ENCODE data around the gene SLC22A4.
A peak's percentile ranks its signal among the peaks of the same experiment; 100 is the strongest.

The SLC22A4 gene

DNA sequence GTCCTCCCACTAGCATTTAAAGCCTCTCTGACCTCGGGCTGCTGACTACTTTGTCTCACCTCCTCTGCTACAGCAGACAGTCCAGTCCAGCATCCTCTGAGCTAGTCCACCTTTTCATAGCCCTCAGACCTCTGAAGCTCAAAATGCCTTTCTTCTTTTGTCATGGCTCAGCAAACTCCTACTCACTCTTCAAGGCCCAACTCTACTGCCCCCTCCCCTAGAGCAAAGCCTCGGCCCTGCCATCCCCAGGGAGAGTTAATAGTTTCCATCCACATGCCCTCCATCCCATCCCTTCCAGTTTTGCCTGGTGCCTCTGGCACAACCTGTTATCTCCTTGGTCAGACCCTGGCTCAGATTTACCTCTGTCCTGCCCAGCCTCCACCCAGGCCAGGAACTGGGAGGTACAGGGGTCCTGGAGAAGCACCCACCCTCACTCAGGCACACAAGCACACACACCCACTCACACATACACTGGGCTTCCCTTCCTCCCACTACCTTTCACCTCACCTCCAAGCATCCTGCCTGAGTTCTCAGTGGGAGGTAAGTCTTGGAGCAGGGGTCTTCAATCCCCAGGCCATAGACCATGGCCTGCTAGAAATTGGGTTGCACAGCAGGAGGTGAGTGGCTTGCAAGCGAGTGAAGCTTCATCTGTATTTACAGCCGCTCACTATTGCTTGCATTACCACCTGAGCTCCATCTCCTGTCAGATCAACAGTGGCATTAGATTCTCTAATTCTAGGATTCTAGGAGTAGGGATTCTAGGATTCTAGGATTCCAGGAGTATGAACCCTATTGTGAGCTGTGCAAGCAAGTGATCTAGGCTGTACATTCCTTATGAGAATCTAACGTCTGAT, 18.6 kb upstream of the SLC22A4 start:
- H3K27ac Mint-ChIP-seq, result no peak overlapping the region
- H3K4me1 Mint-ChIP-seq, result peaks cover 8% of the 10 kb centered on the region
- H3K36me3 Mint-ChIP-seq, result no peaks in the 10 kb centered on the region
- DNase-seq, result peak; percentile 11
- no peak overlapping the region for H3K4me3 Mint-ChIP-seq
- H3K9me3 Mint-ChIP-seq, result no peaks in the 10 kb centered on the region
- peaks cover 60% of the 10 kb centered on the region for H3K27me3 Mint-ChIP-seq
- CTCF ChIA-PET, result no interaction called here

DNA sequence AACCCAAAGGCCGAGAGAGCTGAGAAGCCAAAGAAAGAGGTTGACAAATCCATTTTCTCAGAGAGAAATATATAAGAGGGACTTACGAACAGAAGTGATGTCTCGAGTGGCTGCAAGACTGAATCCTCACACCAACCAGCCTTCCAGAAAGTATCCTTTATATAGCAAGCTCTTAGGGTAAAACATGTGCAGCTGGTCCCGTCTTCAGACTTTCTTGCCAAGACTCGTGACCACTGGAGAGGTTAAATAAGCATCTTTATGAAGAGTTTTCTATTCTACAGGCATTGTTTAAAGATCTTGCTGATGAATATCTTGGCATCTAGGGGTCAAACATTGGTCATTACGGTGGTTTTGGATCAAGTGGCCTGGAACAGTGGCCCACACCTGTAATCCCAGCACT, 16.9 kb upstream of the SLC22A4 start:
- DNase-seq, result no peak
- CTCF ChIA-PET, result no interaction called here
- H3K36me3 Mint-ChIP-seq, result no peaks in the 10 kb centered on the region
- H3K9me3 Mint-ChIP-seq, result no peaks in the 10 kb centered on the region
- no peak overlapping the region for H3K27ac Mint-ChIP-seq
- peaks cover 2% of the 10 kb centered on the region for H3K4me1 Mint-ChIP-seq
- H3K4me3 Mint-ChIP-seq, result no peak overlapping the region
- peaks cover 47% of the 10 kb centered on the region for H3K27me3 Mint-ChIP-seq

DNA sequence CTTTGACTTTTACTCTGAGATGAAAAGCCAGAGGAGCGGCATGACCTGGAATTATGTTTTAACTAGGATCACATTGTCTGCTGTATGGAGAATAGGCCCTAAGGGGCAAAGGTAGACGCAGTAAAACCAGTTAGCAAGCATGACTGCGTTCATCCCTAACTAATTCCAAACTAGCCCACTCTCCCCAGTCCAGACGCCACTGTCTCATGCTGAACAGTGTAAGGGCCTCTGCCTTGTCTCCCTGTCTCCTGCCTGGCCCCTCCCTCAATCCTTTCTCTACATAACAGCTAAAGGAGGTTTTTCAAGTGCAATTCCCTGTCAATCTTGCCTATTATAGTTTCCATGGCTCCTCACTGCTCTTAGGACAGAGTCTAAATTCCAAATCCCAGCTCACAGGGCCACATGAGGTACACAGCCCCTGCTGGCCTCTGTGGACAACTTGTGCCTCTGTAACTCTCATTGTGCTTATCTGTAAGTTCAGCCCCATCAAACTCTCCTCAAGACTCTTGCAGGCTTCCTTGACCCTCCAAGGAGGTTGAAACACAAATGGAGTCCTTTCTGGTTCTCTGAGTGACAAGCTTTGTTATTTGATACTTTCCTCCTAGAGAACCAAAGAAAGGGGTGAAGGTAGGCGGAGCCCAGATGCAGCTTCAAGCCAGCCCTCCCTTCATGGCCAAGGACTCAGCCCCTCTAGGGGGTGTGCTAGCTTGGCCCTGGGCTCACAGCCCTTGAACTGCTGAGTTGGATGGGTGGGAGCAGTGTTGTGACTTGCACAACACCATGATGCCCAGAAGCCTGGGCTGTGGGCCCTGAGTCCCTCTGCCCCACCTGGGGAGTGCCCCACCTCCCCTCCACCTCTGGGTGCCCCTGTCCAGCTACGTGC, 16.0 kb upstream of the SLC22A4 start:
- peaks cover 38% of the 10 kb centered on the region for H3K27me3 Mint-ChIP-seq
- H3K4me1 Mint-ChIP-seq, result no peaks in the 10 kb centered on the region
- no peak overlapping the region for H3K4me3 Mint-ChIP-seq
- peak; percentile 15 for DNase-seq
- no peaks in the 10 kb centered on the region for H3K9me3 Mint-ChIP-seq
- H3K27ac Mint-ChIP-seq, result no peak overlapping the region
- CTCF ChIA-PET, result interaction anchor here (2.0 kb wide), 1 partner anchor 8 kb away, joined by 5 read pairs; no protein-coding TSS in a partner anchor
- H3K36me3 Mint-ChIP-seq, result no peaks in the 10 kb centered on the region

DNA sequence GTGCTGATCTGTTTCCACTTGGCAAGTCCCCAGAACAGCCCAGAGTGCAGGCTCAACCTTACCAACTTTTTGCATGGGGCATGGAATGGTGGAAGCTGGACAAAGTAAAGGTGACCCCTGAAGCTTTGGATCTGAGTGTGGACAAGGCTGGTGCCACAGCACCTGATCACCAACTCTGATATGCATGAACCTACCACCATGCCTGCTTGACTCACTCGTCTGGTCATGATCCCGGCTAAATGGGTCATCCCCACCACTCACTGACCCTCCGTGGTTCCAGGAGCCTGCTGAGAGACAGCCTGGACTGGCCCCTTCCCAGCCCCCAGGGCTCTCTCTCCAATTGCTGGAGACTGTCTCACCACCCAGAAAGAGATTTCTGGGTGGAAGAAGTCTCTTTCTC, 14.4 kb upstream of the SLC22A4 start:
- CTCF ChIA-PET, result interaction anchor here (0.8 to 2.0 kb wide), 2 partner anchors 10 to 42 kb away, joined by 3 to 5 read pairs; no protein-coding TSS in a partner anchor
- DNase-seq, result no peak
- H3K36me3 Mint-ChIP-seq, result no peaks in the 10 kb centered on the region
- H3K4me1 Mint-ChIP-seq, result no peaks in the 10 kb centered on the region
- no peak overlapping the region for H3K4me3 Mint-ChIP-seq
- H3K27ac Mint-ChIP-seq, result no peak overlapping the region
- H3K27me3 Mint-ChIP-seq, result peaks cover 27% of the 10 kb centered on the region
- no peaks in the 10 kb centered on the region for H3K9me3 Mint-ChIP-seq

DNA sequence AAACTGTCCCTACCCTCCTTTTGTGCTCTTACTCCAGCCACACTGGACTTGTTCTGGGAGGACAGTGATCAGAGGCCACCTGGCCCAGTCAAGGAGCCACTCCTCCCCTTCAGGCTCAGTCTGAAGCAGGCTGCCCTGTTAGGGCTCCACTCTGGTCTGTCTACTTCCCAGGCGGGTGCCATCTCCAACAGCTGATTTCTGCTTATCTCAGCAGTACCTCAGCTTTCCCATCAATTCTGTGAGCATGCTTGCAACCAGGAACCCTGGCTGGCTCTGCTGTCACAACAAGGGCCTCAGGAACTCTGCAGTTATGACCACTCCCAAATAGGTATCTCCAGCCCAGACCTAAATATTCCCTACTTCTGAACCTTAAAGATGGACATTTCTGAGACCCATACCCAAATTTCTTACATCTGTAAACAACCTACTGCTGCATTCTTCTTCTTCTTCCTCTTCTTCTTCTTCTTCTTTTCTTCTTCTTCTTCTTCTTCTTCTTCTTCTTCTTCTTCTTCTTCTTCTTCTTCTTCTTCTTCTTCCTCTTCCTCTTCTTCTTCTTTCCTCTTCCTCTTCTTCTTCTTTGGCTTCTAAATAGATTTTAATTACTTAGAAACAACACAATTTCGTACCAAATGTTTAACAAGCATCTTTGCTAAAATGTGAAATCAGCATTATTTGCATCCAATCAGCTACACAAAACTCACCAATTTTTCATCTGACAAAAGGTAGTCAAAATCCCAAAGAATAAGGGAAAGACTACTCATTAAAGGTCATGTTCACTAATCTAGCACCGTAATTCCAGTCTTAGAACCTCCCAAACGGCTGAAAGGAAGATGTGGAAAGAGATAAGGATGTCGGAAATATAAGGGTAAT, 13.6 kb upstream of the SLC22A4 start:
- H3K4me3 Mint-ChIP-seq, result no peak overlapping the region
- no peaks in the 10 kb centered on the region for H3K9me3 Mint-ChIP-seq
- no peaks in the 10 kb centered on the region for H3K36me3 Mint-ChIP-seq
- peaks cover 24% of the 10 kb centered on the region for H3K27me3 Mint-ChIP-seq
- H3K27ac Mint-ChIP-seq, result no peak overlapping the region
- no peaks in the 10 kb centered on the region for H3K4me1 Mint-ChIP-seq
- CTCF ChIA-PET, result interaction anchor here (0.8 to 2.9 kb wide), 2 partner anchors 8 to 528 kb away, joined by 3 to 18 read pairs; no protein-coding TSS in a partner anchor
- DNase-seq, result peak; percentile 11

DNA sequence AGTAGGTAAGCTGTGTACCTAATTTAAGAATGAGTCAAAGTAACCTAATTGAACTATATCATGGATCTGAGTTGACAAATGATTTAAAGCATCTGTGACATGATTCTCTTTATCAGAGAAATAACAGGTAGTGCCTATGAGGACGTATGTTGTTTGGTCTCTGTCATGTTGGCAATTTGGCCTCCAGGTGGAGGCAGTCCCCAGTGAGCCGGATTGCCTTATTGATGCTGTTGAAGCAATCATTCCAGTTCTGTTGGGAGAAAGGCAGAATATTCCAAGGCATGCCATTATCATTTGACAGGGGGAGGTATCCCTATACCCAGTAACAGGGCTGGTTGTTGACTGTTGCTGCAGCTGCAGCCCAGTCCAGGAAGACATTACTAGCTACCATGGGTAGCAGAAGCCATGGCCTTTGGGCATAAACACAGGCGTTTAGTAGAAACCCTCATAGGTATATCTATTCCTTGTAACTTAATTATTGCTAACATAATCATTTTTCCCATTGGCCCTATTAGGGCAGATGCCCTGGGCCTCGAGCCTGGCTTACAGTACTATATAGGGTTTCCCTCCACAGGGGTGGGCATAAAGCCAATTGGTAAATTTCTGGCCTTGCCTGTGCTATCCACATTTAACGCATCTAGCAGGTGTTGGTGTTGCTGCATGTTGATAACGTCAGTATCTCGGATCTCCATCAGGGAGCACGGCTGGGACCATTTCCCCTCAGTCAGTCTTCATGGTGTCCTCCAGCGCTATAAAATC, 12.2 kb upstream of the SLC22A4 start:
- Mint-ChIP-seq H3K36me3 (no peaks in the 10 kb centered on the region), H3K9me3 (no peaks in the 10 kb centered on the region), H3K27ac (no peak overlapping the region), H3K4me3 (no peak overlapping the region), H3K27me3 (peaks cover 21% of the 10 kb centered on the region), H3K4me1 (no peaks in the 10 kb centered on the region)
- CTCF ChIA-PET, result interaction anchor here (2.9 kb wide), 1 partner anchor 10 kb away, joined by 18 read pairs; no protein-coding TSS in a partner anchor
- DNase-seq, result no peak

DNA sequence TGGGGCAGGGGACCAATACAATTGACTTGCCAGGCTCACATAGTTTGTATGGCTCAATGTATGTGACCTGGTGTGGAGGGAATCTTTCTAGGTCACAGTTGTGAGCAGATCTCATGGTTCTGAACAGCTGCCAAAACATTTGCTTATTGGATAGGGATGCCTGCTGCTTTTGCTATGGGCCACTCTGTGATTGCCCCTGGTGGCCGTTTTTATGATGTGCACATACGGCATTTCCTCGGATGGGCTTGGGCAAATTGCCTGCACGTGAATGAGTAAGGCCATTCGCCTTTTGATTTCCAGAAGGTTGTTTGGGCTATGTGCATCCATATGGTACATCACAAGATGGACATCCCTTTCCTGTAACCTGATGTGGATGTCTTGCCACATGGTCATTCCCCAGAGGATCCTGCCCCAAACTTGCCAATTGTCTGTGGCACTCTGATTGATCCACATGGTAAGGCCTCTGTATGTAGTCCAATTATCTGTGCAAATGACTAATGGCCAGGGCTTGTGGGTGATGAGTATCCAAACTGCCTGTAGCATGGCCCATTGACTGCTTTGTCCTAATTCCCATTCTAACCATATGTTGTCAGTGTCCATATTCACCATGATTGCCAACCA, 10.7 kb upstream of the SLC22A4 start:
- no peaks in the 10 kb centered on the region for H3K9me3 Mint-ChIP-seq
- H3K36me3 Mint-ChIP-seq, result no peaks in the 10 kb centered on the region
- no peak for DNase-seq
- CTCF ChIA-PET, result interaction anchor here (1.0 kb wide), 1 partner anchor 13 kb away, joined by 3 read pairs; no protein-coding TSS in a partner anchor
- peaks cover 32% of the 10 kb centered on the region for H3K27me3 Mint-ChIP-seq
- no peak overlapping the region for H3K27ac Mint-ChIP-seq
- no peak overlapping the region for H3K4me3 Mint-ChIP-seq
- H3K4me1 Mint-ChIP-seq, result no peaks in the 10 kb centered on the region

DNA sequence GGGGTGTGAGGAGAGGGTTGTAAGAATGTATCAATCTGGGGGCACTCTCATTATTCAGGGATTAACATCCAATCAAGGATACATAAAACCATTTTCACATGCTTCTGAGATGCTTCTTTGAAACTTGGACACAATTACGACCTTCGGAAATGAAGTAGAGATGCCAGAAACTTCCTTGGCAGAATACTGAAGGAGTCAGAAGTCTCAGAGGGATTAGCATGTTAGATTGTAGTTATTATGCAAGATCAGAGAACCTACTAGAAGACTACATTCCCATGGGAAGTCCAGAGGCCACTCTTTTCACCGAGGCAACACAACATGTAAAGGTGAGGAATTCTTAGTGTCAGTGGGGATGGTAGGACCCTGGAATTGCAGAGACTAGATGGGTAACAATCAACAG, 5.1 kb upstream of the SLC22A4 start:
- Mint-ChIP-seq H3K27ac (no peak overlapping the region), H3K27me3 (peaks cover 50% of the 10 kb centered on the region), H3K4me1 (no peaks in the 10 kb centered on the region), H3K4me3 (no peak overlapping the region), H3K9me3 (no peaks in the 10 kb centered on the region), H3K36me3 (no peaks in the 10 kb centered on the region)
- CTCF ChIA-PET, result no interaction called here
- no peak for DNase-seq

DNA sequence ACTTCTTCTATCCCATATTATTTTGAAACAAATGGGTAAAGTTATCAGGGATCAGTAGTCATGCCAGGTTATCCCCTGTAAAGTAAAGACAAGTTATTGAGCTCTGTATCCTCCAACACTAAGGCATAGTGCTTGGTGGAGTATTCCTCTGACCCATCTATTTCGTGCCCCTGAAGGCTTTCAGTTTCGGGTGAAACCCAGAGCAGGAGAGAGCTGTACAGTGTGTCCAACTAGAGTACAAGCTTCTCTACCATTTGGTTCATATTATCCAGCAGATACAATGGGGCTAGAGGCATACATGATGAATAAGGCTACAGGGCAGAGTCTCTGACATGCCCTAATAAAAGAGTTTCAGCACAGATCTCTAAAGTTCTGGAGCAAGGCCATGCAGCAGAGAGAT, 3.2 kb upstream of the SLC22A4 start:
- Mint-ChIP-seq H3K27me3 (peaks cover 62% of the 10 kb centered on the region), H3K36me3 (no peaks in the 10 kb centered on the region), H3K27ac (no peak overlapping the region), H3K4me3 (no peak overlapping the region), H3K4me1 (peaks cover 16% of the 10 kb centered on the region), H3K9me3 (no peaks in the 10 kb centered on the region)
- DNase-seq, result no peak
- CTCF ChIA-PET, result interaction anchor here (1.5 to 2.6 kb wide), 2 partner anchors 18 to 79 kb away, joined by 3 to 12 read pairs; partner anchors contain the start of gene SLC22A5

DNA sequence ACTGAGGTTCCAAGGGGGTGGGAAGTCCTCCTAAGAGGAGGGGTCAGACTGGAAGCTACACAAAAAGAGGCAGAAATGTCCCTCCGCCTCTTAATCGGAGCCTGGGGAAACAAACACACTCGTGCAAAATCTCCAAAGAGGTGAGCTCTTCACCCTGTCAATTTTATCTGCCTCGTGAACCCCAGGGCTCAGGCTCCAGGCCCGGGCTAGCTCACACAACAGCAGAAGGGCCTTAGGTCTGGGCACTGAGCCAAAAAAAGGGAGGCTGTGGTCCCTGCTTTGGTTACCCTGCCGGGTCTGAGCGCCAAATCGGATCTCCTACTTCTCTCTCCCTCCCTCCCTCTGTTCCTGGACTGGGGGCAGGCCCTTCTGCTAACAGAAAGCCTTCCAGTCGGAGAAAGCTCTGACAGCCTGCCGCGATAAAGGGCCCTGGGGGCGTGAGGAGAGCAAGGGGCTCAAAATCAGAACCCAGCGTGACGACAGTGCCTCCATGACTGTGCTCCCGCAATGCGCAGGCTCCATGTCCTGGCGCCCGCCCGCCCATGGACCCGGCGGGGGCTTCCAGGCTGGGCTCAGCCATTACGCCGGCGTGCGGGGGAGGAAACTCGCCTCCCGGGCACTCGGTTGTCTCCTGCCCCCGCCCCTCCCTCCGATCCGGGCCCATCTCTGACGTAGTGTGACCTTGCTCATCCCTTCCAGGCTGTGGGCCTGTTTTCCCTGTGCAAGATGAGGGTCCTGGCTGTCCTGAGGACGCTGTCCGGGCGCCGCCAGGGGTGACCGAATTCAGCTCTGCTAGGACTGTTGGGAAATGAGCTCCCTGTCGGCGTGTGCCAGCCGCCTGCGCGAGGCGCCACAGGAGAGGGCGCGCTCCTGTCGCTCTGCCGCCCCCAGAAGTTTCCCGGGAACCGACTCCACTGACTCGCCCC, 865 bp upstream of the SLC22A4 start:
- CTCF ChIA-PET, result interaction anchor here (0.9 to 2.6 kb wide), 5 partner anchors 19 to 86 kb away, joined by 3 to 12 read pairs (median 5); no protein-coding TSS in a partner anchor
- no peak overlapping the region for H3K27ac Mint-ChIP-seq
- DNase-seq, result peak; percentile 67
- H3K4me1 Mint-ChIP-seq, result peaks cover 17% of the 10 kb centered on the region
- H3K4me3 Mint-ChIP-seq, result peak overlapping the region; percentile 83
- H3K27me3 Mint-ChIP-seq, result peaks cover 63% of the 10 kb centered on the region
- no peaks in the 10 kb centered on the region for H3K9me3 Mint-ChIP-seq
- H3K36me3 Mint-ChIP-seq, result no peaks in the 10 kb centered on the region

DNA sequence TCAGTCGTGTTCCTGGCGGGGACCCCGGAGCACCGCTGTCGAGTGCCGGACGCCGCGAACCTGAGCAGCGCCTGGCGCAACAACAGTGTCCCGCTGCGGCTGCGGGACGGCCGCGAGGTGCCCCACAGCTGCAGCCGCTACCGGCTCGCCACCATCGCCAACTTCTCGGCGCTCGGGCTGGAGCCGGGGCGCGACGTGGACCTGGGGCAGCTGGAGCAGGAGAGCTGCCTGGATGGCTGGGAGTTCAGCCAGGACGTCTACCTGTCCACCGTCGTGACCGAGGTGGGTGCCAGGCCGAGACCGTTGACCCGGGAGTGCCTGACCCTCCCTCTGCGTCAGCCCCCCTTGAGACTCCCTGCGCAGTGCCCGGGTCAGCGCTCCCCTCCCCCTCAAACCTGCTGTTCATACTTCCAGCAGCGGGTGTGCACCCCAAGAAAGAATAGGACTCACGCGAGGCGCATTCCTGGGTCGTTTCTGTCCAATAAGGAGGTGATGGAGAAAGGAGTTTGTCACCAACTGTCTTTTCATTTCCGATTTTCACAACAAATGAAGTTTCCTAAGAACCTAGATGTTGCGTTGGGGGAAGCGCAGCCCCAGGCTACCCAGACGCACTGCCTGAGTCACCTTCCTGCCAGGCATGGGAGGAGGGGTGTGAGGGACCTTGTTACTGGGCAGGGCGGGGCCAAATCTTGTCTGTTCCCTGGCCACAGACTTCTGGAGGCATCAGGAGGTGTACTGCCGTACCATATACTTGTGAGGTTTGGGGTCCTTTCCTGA, 722 bp downstream of the SLC22A4 start:
- Mint-ChIP-seq H3K36me3 (no peaks in the 10 kb centered on the region), H3K4me3 (peak overlapping the region; percentile 83), H3K4me1 (peaks cover 17% of the 10 kb centered on the region), H3K27me3 (peaks cover 63% of the 10 kb centered on the region), H3K9me3 (no peaks in the 10 kb centered on the region), H3K27ac (no peak overlapping the region)
- CTCF ChIA-PET, result interaction anchor here (1.2 kb wide), 1 partner anchor 23 kb away, joined by 6 read pairs; no protein-coding TSS in a partner anchor
- DNase-seq, result peak; percentile 71
